ENCODE data around the gene PCNX1.

Gene PCNX1

GRCh38 chr14:70889555-70889954 is 17.7 kb upstream of the PCNX1 start:
- no peak for DNase-seq

GRCh38 chr14:70890826-70891659 is 16.2 kb upstream of the PCNX1 start:
- DNase-seq, result no peak

GRCh38 chr14:70891737-70892136 is 15.5 kb upstream of the PCNX1 start:
- no peak for DNase-seq

GRCh38 chr14:70893062-70893845 is 14.0 kb upstream of the PCNX1 start:
- DNase-seq, result no peak

GRCh38 chr14:70893858-70894291 is 13.4 kb upstream of the PCNX1 start:
- no peak for DNase-seq

GRCh38 chr14:70894868-70895267 is 12.4 kb upstream of the PCNX1 start:
- no peak for DNase-seq

- DNase-seq, result no peak
These were observed 10.9 kb upstream of the PCNX1 start for GRCh38 chr14:70896317-70896716.

GRCh38 chr14:70896981-70897380 is 10.3 kb upstream of the PCNX1 start:
- no peak for DNase-seq

GRCh38 chr14:70897464-70897863 is 9.8 kb upstream of the PCNX1 start:
- no peak for DNase-seq

- no peak for DNase-seq
These were observed 9.0 kb upstream of the PCNX1 start for GRCh38 chr14:70898111-70898745.

GRCh38 chr14:70901269-70901668 is 6.0 kb upstream of the PCNX1 start:
- DNase-seq, result no peak

- DNase-seq, result no peak
These were observed 5.1 kb upstream of the PCNX1 start for GRCh38 chr14:70902184-70902583.

GRCh38 chr14:70904373-70904772 is 2.9 kb upstream of the PCNX1 start:
- DNase-seq, result no peak

GRCh38 chr14:70905301-70905700 is 2.0 kb upstream of the PCNX1 start:
- DNase-seq, result no peak

GRCh38 chr14:70906793-70907175 is 475 bp upstream of the PCNX1 start:
- no peak for DNase-seq

GRCh38 chr14:70907996-70908934 is 1.0 kb downstream of the PCNX1 start:
- DNase-seq, result peak; percentile 68

- DNase-seq, result no peak
These were observed 1.8 kb downstream of the PCNX1 start for GRCh38 chr14:70908935-70909641.

GRCh38 chr14:70909733-70910614 is 2.7 kb downstream of the PCNX1 start:
- no peak for DNase-seq

GRCh38 chr14:70915415-70915814 is 8.2 kb downstream of the PCNX1 start:
- DNase-seq, result no peak

GRCh38 chr14:70916300-70916699 is 9.0 kb downstream of the PCNX1 start:
- DNase-seq, result no peak

- DNase-seq, result no peak
These were observed 9.5 kb downstream of the PCNX1 start for GRCh38 chr14:70916799-70917198.

All from activated T-cell treated with anti-CD3 and anti-CD28 coated beads, Interleukin-2, amount 50 U/mL, for 1 hour (primary cell).